HG02970 (cell line): ENCODE results near the gene MAP4K2.

Experiments used
- ATAC-seq: cut with Tn5 transposase; IDR thresholded peaks from one replicate; pipeline ENCODE4 v1.9.1; 2021; ENCODE audit warnings: mild to moderate bottlenecking, moderate library complexity, moderate number of reproducible peaks; ENCODE audit not compliant: unreplicated experiment, low FRiP score

Gene MAP4K2

DNA sequence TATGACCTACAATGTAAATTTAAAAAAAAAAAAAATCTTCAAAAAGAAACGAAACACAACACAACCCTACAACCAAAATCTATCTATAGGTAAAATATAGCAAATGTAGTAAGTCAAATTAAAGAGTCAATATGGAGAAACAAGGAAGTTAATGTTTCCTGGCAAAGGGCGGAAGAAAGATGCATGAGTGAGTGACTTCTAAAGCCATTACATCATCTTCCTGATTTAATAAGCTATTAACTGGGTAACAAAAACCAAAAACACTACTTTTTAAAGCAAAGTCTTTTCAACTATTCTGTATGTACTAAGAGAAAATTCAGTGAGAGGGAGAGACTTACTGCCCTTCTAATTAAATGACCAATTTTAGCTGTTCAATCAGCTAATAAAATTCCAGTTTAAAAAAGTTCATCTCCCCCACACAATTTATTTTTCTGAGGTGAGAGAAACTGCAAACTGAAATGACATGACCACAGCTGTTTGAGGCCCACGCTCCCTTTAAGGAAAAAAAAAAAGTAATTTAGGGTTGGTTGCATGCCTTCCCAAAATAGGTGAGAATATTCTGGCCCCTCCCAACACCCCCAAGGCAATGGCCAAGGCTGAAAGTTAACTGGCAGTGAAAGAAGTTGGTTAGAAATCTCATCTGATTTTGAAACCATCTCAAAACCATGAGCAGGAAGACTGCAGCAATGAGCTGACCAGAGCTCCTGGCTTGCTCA lies 30.6 kb downstream of the MAP4K2 start:
- ATAC-seq: no peak

DNA sequence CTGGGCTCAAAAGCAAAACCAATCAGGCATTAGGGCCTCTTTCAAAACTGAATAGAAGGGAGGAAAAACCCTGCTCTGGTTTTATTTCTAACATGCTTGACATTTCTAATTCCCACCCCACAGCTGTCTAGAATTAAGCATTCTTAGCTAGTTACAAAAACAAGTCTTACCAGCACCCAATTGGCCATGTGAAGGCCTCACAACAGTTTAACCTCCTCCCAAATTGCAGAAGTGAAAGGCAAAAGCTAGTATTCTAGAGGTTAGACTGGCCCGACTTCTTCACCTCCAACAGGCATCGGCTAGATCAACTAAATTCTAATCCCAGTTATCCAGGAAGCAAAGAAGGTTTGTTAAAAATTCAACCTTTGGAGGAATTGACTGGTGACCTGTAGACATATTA lies 31.2 kb downstream of the MAP4K2 start:
- no peak for ATAC-seq

DNA sequence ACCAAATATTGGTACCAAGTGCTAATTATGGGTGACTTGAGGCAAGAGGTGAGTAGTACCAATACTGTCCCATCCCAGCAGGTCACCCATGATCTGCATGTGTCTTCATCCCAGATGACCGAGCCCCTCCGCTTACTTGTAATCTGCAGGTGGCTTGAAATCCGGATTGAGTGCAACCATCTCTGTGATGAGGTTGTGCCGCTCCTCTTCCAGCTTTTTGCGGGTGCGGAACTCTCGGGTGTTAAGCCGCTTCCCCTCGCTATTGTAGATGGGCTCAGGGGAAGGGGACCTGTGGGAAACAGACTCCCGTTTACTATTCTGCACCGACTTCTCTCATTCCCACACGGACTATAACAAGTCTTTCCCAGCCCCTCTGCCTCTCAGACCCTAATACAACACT lies 32.9 kb downstream of the MAP4K2 start:
- no peak for ATAC-seq

DNA sequence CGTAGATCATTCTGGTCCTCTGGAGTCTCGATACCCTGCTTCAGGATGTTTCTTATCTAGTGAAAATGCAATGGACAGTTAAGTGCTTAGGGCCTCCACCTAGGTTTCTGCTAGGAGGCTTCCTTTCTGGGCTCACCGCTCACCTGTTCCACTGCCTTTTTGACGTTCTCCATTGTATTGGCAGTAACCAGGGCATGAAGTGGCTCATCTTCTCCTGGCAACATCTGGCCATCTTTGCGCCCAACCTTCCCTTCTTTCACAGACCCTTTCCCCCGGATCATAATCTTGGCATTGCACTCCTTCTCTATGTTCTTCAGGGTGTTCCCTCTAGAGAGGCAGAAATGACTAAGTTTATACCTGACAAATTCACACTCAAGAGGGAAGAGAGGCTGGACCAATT lies 33.7 kb downstream of the MAP4K2 start:
- no peak for ATAC-seq

- ATAC-seq: no peak
Measured at GRCh38 chr11:64768300-64768694, 34.7 kb downstream of the MAP4K2 start.

DNA sequence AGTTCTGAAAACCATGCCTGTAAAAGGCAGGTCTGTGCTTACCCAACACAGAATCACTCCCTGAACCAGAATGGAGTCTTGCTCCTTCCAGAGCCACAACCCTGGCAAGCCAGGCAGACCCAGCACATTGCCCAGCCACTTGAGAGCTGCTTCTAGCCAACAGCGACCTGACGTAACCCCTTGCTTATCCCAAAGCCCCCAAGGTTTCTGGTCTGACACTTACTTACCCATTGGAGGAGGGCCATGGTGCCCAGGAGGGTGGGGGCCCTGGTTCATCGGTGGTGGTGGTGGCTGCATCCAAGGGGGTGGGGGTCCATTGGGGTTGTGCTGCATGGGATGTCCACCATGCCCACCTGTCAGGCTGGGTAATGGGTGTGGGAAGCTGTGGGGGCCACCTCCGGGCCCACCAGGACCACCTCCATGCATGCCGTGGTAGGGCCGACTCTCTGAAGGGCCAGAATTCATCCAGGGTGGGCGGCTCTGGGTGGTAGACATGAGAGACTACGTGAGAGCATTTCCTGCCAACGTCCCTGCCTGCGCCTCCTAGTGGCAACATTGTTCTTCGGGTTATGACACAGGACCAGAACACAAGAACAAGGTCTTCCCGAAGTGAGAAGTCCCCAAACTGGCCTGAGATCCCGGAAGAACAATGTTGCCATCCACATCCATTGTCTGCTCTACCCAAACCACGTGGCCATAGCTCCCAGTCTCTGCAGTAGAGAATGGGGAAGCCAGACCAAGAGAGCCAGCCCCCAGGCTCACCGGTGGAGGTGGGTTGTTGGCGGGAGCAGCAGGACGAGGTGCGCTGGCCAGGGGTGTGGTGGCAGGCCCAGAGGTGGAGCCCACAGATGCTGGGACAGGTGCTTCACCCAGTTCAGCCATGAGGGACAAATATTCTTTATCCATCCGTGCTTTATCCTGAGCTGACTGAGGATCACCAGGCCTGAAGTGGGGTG lies 35.4 kb downstream of the MAP4K2 start:
- no peak for ATAC-seq

DNA sequence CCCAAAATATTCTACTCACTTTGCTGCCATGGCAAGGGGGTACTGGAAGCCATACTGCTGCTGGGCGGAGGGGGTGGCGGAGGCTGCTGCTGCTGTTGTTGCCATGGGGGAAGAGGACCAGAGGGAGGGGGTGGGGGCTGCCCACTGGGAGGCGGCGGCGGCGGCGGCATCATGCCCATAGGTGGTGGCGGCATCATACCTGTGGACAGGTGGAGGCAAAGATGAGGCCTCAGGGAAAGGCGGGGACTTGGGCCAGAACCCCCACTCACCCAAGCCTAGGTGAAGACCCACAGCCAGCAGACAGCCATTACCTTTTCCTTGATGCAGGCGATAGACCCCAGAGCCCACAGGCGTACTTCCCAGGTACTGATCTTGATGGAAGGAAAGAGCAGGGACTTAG lies 36.1 kb downstream of the MAP4K2 start:
- ATAC-seq: no peak

DNA sequence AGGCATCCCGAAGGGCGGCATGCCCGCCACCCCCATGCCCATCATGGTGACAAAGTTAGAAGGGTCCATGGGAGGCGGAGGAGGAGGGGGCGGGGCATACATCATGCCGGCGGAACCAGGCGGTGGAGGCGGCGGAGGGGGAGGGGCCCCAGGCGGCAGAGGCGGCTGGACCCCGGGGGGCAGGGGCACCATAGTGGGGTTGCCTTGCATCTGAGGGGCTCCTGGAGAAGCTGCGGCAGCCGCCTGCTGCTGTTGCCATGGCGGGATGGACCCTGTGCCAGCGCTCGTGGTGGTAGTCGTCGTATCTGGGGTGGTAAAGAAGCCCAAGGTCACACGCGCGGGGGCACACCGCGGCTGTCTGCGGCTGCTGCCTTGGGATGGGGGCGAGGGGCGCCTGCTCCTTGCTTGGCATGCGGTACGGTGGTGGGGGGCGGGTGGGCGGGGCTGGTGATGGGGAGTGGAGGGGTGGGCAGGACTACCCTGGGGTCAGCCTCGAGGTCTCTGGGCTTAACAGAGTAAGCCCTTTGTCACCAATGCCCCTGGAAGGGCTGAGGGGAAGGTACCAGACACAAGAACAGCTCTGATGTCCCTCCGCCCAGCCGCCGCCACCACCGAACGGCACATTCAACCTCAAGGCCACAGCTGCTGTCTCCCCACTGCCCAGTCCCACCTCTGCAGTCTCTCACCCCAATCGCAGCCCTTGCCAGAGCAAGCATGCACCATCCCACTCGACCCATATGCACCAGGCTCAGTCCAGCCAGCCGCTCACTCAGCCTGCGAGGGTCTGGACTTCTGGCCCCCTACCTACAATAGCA lies 37.0 kb downstream of the MAP4K2 start:
- ATAC-seq: no peak

GRCh38 chr11:64765291-64765850 lies 37.6 kb downstream of the MAP4K2 start:
- ATAC-seq: no peak

- no peak for ATAC-seq
Measured at GRCh38 chr11:64764753-64765152, 38.3 kb downstream of the MAP4K2 start.

DNA sequence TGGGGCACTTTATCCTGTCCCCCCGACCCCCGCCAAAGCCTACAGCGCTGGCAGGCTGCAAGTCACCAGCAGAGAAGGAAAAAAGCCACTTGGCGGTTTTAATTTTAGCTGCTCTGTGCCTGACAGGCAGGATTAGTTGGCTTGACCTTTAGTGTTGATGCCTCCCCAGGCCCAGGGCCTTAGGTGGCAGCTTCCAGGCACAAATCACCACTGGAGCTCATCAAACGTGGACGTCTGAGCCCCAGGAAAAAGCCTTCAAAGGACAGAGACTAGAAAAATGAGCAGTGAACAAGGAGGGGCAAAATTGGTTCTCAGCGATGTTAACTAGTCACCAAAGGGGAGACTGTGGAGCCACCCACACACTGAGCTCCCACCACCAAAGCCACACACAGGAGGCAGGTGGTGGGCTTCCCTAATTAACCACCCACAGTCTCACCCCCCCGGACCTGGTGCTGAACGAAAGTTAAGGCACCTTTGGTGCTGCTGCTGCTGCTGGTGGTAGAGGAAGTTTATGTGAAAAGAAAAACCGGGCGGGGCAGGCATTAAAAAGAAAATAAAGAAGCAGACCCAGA lies 38.9 kb downstream of the MAP4K2 start:
- ATAC-seq: no peak

- no peak for ATAC-seq
Measured at GRCh38 chr11:64763526-64764039, 39.4 kb downstream of the MAP4K2 start.

DNA sequence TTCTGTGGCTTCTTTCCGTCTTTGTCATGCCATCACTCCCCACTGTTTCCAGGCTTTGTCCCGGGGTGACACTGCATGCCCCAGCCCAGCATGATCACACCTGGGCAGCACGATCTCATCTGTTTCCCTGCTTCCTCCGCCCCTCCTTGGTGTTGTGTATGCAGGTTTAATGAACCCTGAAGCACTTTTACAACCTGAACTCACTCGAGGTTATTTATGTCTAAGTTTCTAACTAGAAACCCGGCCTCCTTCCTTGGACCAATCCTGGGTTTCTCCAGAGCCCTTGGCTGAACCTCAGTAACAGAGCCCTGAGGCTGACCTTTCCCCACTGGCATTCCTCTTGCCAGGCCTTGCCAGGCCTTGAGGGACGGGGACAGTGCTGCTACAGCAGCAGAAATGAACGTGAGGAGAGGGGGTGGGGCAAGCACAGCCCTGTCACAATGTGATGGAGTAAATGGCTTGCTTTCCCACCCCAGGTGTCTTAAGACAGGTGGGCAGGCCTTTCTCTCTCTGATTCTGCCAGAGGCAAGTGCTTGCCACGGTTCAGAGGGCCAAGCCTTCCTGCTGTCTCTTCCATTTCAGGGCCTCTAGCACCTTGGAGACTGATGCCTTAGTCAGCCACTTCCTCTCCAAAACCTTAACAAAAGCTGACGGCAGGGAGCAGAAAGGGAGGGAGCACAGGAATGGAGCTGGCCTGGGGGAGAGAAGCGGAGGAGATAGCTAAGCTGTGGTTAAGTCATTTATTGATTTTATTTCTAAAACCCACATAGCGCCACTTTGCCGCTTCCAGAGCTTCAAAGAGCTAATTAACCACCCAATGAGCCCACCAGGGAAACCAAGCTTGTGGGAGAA lies 40.1 kb downstream of the MAP4K2 start:
- ATAC-seq: no peak

DNA sequence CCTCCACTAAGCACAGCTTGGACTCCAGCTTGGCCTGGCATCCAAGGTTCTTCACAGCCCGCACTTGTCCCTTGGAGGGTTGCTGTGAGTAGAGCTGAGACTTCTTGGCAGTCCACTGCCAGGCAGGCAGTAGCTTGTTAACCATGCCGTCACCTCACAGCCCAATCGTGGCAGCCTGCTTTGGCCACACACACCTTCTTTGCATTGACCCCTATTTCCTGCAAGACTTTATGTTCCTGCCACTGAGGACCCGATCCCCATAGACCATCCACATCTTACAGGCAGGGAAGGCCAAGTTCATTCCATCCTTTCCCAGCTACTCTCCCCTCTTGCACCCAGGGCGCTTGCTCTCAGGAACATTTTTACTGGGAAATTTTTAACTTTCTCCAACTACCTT lies 40.7 kb downstream of the MAP4K2 start:
- no peak for ATAC-seq

GRCh38 chr11:64760759-64761420 lies 42.1 kb downstream of the MAP4K2 start:
- no peak for ATAC-seq

DNA sequence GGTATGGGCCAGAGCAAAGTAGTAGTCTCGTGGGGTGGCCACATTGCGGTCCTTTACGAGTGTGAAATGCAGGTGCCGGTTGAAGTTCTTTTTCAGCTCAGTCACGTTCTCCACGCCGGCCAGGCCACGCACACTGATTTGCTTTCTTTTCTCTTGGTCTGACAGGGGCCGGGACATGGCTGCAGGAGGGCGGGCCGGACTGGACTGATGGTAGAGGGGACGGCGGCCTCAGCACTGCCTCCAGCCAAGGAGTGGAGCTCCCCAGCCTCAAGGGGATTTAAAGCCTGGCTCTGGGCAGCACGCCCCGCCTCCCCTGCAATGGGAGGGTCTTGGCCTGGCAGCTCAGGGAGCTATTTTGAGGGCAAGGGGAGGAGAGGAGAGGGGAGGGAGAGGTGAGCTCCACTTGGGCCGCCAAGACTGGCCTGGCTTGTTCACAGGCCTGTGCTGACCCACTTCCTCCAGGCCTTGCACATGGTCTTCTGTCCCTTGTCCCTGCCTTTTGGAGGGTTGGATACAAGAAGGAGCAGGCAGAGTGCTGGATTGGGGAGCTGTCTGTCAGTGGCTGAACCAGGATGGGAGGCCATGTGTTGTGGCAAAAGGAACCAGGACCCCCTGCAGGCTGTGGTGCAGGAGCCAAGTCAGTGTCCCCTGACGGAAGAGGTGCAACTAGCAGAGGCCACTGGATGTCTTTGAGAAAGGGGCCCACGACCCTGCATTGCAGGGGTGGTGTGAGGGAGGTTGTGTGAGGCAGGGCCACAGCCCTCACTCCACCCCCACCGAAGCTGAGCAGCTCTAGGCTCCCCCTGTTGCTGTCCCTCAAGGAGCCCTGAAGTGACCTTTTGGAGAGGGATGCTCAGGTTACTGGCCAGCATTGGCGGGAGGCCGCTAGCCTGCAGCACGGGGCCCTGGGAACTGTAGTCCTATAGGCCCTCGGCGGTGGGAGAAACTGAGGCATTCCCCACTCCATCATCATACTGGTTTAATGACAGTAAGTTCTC lies 43.0 kb downstream of the MAP4K2 start, which contains the start of gene PYGM:
Gene PYGM (minus strand): TSS at position 253 of the 998 bp plus-strand sequence. CDS start 76 bp downstream, at position 177.
- ATAC-seq: no peak

DNA sequence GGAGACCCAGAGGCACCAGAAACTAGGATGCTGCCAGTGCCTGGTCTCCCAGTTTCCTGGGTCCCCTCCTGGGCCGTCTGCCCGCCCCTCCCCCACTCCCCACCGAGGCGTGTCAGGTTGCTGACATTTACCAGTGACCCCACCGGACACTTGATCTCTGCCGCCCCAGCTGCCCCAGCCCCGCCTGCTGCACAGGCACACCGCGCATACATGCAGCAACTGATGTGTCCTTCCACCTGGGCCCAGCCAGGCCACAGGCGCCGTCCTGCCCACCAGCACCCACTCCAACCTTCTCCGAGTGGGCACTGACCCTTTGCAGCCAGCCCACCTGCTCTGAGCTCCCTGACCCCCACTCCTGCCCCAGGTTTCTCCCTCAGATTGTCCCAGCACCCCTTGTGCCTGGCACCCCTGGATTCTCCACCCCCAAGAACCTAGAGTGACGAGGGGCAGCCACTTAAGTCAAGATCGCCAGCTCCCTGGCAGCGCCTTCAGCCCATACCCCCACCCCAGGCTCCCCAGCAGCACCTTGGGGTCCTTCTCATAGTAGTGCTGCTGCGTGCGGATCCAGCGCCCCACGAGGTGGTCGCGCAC lies 43.8 kb downstream of the MAP4K2 start:
- no peak for ATAC-seq
